Measurements from ENCODE around the gene CRYL1.

Gene CRYL1

DNA sequence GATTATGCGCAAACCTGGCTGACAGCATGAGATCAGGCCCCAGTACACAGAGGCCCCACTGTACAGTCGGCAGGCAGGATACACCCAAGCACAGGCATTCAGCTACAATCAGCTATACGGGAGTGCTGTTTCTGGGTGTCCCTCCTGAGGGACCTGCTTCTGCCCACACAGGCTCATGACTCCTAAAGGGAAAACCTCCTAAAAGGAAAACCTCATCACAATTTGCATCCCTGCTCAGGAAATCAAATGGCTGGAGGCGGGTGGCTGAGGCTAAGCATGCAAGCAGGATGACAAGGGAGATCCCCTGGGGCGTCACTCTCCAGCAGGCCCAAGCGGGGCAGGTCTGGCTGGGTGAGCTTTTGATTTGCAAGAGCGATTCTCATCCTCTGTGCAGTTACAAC, 99.8 kb downstream of the CRYL1 start:
- DNase-seq (ENCODE audit: low read depth), result no peak
- TF ChIP-seq, protein P1, sequence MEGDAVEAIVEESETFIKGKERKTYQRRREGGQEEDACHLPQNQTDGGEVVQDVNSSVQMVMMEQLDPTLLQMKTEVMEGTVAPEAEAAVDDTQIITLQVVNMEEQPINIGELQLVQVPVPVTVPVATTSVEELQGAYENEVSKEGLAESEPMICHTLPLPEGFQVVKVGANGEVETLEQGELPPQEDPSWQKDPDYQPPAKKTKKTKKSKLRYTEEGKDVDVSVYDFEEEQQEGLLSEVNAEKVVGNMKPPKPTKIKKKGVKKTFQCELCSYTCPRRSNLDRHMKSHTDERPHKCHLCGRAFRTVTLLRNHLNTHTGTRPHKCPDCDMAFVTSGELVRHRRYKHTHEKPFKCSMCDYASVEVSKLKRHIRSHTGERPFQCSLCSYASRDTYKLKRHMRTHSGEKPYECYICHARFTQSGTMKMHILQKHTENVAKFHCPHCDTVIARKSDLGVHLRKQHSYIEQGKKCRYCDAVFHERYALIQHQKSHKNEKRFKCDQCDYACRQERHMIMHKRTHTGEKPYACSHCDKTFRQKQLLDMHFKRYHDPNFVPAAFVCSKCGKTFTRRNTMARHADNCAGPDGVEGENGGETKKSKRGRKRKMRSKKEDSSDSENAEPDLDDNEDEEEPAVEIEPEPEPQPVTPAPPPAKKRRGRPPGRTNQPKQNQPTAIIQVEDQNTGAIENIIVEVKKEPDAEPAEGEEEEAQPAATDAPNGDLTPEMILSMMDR (conservative IDR thresholded peaks at IDR 0.05; ENCODE audit: low read length), result no peak
- no peak overlapping the region for H3K4me3 ChIP-seq (ENCODE audit: low read length)

DNA sequence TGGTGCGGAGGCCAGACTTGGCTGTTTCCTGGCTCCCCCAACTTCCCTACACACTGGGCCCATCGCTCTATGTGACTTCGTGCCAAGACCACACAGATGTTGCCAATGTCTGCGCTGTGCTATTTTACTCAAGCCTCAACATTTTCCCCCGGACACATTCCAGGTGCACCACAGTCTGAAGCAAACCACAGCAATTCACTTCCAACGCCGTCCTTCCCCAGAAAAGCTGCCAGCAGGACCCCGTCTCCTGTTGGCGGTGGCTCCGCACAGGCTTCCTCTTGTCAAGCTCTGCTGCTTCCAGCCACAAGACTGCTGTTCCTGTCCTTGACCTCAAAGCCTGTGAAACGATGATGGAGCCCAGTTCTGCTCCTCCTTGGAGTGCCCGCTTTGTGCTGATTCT, 100.7 kb downstream of the CRYL1 start:
- DNase-seq (ENCODE audit: low read depth), result no peak
- TF ChIP-seq, protein P1 (conservative IDR thresholded peaks at IDR 0.05; ENCODE audit: low read length), result no peak
- H3K4me3 ChIP-seq (ENCODE audit: low read length), result no peak overlapping the region

DNA sequence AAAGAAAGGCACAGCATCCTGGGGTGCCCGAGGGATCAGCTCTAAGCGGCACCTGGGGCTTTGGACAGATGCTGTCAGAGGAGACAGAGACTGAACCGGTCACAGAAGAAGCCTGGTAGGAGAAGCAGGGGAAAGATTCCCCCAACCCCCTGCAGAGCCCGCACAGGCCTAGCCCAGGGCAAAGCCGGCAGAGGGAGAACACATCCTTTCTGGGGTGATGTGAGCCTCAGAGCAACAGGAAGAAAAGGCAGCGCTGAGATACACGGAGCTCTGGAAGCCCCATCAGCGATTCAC, 101.2 kb downstream of the CRYL1 start:
- no peak overlapping the region for H3K4me3 ChIP-seq (ENCODE audit: low read length)
- TF ChIP-seq, protein P1 (conservative IDR thresholded peaks at IDR 0.05; ENCODE audit: low read length), result no peak
- no peak for DNase-seq (ENCODE audit: low read depth)

DNA sequence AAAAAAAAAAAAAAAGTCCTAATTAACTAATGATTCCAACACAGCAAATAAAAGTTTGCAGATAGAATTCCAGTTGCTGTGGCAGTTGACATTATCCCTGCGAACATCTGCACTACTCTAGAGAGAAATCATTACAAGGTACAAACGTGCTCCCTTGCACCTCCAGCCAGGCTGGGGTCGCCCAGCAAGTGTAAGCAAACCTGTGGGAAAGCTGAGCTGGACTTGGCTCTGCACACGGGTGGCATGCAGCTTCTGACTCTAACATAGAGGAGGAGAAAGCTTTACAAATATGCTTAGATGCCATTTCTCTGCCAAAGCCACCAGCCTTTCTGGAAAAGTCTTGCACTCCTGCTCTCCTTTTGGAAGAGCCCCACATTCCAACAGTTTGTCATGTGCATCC, 103.3 kb downstream of the CRYL1 start:
- DNase-seq (ENCODE audit: low read depth), result no peak
- TF ChIP-seq, protein P1 (conservative IDR thresholded peaks at IDR 0.05; ENCODE audit: low read length), result no peak

DNA sequence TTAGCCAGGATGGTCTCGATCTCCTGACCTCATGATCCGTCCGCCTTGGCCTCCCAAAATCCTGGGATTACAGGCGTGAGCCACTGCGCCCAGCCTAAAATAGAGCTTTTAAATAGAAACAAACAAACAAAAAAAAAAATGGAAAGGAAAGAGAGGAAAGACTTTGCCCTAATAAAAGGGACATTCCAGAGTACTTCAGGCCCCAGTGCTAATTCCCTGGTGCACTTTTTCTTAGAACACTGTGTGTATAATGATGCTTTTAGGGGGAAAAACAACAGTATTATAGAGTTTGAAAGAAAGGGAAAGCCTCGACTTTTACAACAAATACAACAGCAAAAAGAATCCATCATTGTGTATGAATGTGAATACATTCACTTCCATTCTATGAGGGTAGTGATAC, 104.7 kb downstream of the CRYL1 start:
- H3K4me3 ChIP-seq (ENCODE audit: low read length), result no peak overlapping the region
- TF ChIP-seq, protein P1 (conservative IDR thresholded peaks at IDR 0.05; ENCODE audit: low read length), result no peak
- DNase-seq (ENCODE audit: low read depth), result no peak

More for the DNA sequence above, 103.3 kb downstream of the CRYL1 start:
- no peak overlapping the region for H3K4me3 ChIP-seq (ENCODE audit: low read length)

DNA sequence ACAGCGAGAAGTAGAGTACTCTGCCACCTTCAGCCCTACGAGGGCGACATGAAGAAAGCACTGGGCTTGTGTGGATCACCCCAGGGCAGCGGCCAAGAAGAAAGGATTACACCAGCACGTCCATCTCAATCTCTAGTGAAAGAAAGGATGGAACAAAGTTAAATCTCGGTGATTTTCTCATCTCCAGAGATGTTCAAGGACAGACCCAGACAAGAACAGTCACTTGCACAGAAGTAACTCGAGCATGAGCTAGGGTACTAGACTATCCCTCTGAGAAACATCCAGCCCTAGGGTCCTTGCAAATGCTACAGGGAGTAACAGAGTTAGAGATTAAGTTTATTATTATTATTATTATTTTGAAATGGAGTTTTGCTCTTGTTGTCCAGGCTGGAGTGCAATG, 106.7 kb downstream of the CRYL1 start:
- no peak for DNase-seq (ENCODE audit: low read depth)
- no peak overlapping the region for H3K4me3 ChIP-seq (ENCODE audit: low read length)
- TF ChIP-seq, protein P1 (conservative IDR thresholded peaks at IDR 0.05; ENCODE audit: low read length), result no peak

DNA sequence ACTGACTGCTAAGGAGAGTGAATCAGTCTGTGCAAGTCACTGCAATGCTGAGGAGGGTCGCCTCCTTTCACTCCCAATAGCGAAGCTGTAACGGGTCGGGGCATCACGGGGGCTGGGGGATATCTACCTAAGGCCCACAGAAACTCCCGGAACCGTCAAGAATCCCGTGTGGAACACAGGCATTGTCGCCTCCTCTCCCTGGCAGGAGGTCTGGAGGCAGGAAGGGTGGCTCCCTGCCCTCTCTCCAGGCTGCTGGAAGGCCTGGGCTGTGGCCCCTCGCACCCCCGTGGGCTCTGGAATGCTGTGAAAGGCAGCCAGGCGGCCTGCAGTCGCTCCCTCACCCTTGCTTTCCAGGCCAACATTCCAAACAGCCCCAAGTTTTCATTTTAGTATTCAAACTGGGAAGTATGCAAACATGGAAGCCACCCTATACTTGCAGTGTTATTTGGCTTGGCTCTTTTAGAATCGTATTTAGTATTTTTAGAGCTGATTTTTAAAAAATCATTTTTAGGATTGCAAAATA, 109.4 kb downstream of the CRYL1 start:
- DNase-seq (ENCODE audit: low read depth), result no peak
- TF ChIP-seq, protein P1 (conservative IDR thresholded peaks at IDR 0.05; ENCODE audit: low read length), result no peak
- H3K4me3 ChIP-seq (ENCODE audit: low read length), result no peak overlapping the region
